C4-2B (cell line): ENCODE data around the gene CENPC.

ENCODE experiments used
- CTCF ChIP-seq: fragments of 450-650 bp; conservative IDR thresholded peaks from 2 replicates; pipeline ENCODE4 v1.5.1; 2017; ENCODE audit warnings: mild to moderate bottlenecking
- ZFX ChIP-seq: fragments of 450-650 bp; IDR thresholded peaks from 2 replicates; pipeline ENCODE4 v1.6.1; 2017

- no peak for TF ChIP-seq CTCF
- TF ChIP-seq ZFX: no peak
These were observed 12.2 kb downstream of the CENPC start for GRCh38 chr4:67533112-67533511.
